Motor neuron (in vitro differentiated cells): Measurements from ENCODE around the gene CADM1. TPM values are rescaled to one million over a fixed set of nuclear protein-coding genes. Genes with fewer than 3 reads are reported as not detected.
A peak's percentile ranks its signal among the peaks of the same experiment; 100 is the strongest.

ENCODE experiments used
- ATAC-seq, 8 experiments: fragments of 200-7000 bp; cut with Tn5 transposase; replicated peaks in 6 of 8; 2 replicates each; pipeline ENCODE4 v1.8.0; 2021; ENCODE audit warnings: mild to moderate bottlenecking in 8 of 8, moderate library complexity in 8 of 8
- H3K27ac ChIP-seq, 2 donors: fragments of 250-450 bp; sonication (Bioruptor Pico); 2 replicates each; pipeline ENCODE4 v1.9.0; 2021; ENCODE audit warnings: antibody characterized with exemption in 2 of 2, mild to moderate bottlenecking in 2 of 2, moderate library complexity in 1 of 2
- H3K4me1 ChIP-seq, 2 donors: fragments of 250-450 bp; sonication (Bioruptor Pico); replicated peaks in 1 of 2; 2 replicates each; pipeline ENCODE4 v1.6.1; 2021; ENCODE audit warnings: antibody characterized with exemption in 2 of 2, mild to moderate bottlenecking in 2 of 2, moderate library complexity in 1 of 2
- H3K4me3 ChIP-seq, 5 donors: fragments of 250-450 bp; sonication (Bioruptor Pico); 2 replicates each; pipeline ENCODE4 v1.9.0; 2021; ENCODE audit warnings: antibody characterized with exemption in 5 of 5, mild to moderate bottlenecking in 5 of 5, moderate library complexity in 4 of 5
- WGBS, 10 experiments: fragments of 450-650 bp; shearing (Covaris generic); methylation state at CpG; one replicate each; pipeline ENCODE4 v1.0.0; 2022; 5-methylcytosine and 5-hydroxymethylcytosine counted together
- in situ Hi-C, 9 experiments: fragments of 400-800 bp; cut with MboI; loops; one replicate each; pipeline ENCODE4 v1.15.0; 2021; ENCODE audit warnings: low sequenced_read_pairs in 9 of 9, low pct_unique_long_range_greater_than_20kb in 2 of 9; ENCODE audit not compliant: unreplicated experiment in 9 of 9
- total RNA-seq, 8 experiments: library from RNA; unstranded; fragments of 300-600 nt; gene quantifications; 2 replicates each; pipeline versions ENCODE4 v1.2.3 to v1.2.4, GENCODE V29; 2022

CADM1 gene
- total RNA-seq, 8 experiments from 2014 or later: 0.71 to 129 (median 106) TPM

GRCh38 chr11:115279813-115280761 lies 224.1 kb downstream of the CADM1 start:
- H3K27ac ChIP-seq: no peak overlapping the region
- peaks cover 67 to 78% of the 10 kb centered on the region in 2 donors for H3K4me1 ChIP-seq
- 36 to 83% (median 73%) methylated on average over 2 to 8 of the region's 10 CpGs; no CpG with 5 or more reads in 1 of the 10 experiments for WGBS, 10 experiments
- ATAC-seq: peak in 5 of 8 experiments; percentile 36 to 63 (median 49)
- H3K4me3 ChIP-seq: no peak overlapping the region
- in situ Hi-C loops: no loop called here

- ATAC-seq: no peak
- Histone ChIP-seq H3K27ac (no peak overlapping the region), H3K4me3 (no peak overlapping the region), H3K4me1 (peaks cover 42 to 49% of the 10 kb centered on the region in 2 donors)
- in situ Hi-C loops: no loop called here
- WGBS, 10 experiments: 0 to 100% (median 86%) methylated on average over 2 to 7 of the region's 8 CpGs
These were observed 227.4 kb downstream of the CADM1 start for GRCh38 chr11:115276799-115277198.

- Histone ChIP-seq H3K4me3 (no peak overlapping the region), H3K27ac (no peak overlapping the region), H3K4me1 (peaks cover 38 to 48% of the 10 kb centered on the region in 2 donors)
- peak in 2 of 8 experiments; percentile 37 to 40 for ATAC-seq
- 30 to 89% (median 58%) methylated on average over 1 to 4 of the region's 4 CpGs; no CpG with 5 or more reads in 1 of the 10 experiments for WGBS, 10 experiments
- in situ Hi-C loops: no loop called here
These were observed 228.0 kb downstream of the CADM1 start for GRCh38 chr11:115276191-115276590.

- 20 to 100% (median 97%) methylated on average over 1 to 6 of the region's 11 CpGs; no CpG with 5 or more reads in 3 of the 10 experiments for WGBS, 10 experiments
- no peak for ATAC-seq
These were observed 229.2 kb downstream of the CADM1 start for GRCh38 chr11:115275045-115275444.

GRCh38 chr11:115272925-115273324 lies 231.3 kb downstream of the CADM1 start:
- H3K4me1 ChIP-seq: peaks cover 26 to 59% of the 10 kb centered on the region in 2 donors
- in situ Hi-C loops: no loop called here
- H3K27ac ChIP-seq: no peak overlapping the region
- H3K4me3 ChIP-seq: no peak overlapping the region
- 21 to 100% (median 91%) methylated on average over 2 to 3 of the region's 4 CpGs; no CpG with 5 or more reads in 2 of the 10 experiments for WGBS, 10 experiments
- no peak for ATAC-seq

More at GRCh38 chr11:115275045-115275444, 229.2 kb downstream of the CADM1 start:
- Histone ChIP-seq H3K4me1 (peaks cover 26 to 45% of the 10 kb centered on the region in 2 donors), H3K27ac (no peak overlapping the region), H3K4me3 (no peak overlapping the region)
- in situ Hi-C loops: no loop called here

- H3K4me3 ChIP-seq: no peak overlapping the region
- in situ Hi-C loops: no loop called here
- ATAC-seq: no peak
- H3K4me1 ChIP-seq: peaks cover 30 to 64% of the 10 kb centered on the region in 2 donors
- no peak overlapping the region for H3K27ac ChIP-seq
These were observed 232.6 kb downstream of the CADM1 start for GRCh38 chr11:115271643-115272042.

GRCh38 chr11:115269191-115269950 lies 234.8 kb downstream of the CADM1 start:
- peaks cover 30 to 63% of the 10 kb centered on the region in 2 donors for H3K4me1 ChIP-seq
- in situ Hi-C loops: no loop called here
- no peak overlapping the region for H3K27ac ChIP-seq
- no peak for ATAC-seq
- 23 to 100% (median 92%) methylated on average over 1 to 6 of the region's 8 CpGs for whole genome bisulfite sequencing, 10 experiments
- no peak overlapping the region for H3K4me3 ChIP-seq

GRCh38 chr11:115267871-115268270 lies 236.3 kb downstream of the CADM1 start:
- WGBS, 10 experiments: 27 to 85% (median 68%) methylated on average over 1 to 7 of the region's 7 CpGs; no CpG with 5 or more reads in 1 of the 10 experiments
- in situ Hi-C loops: no loop called here
- Histone ChIP-seq H3K4me3 (no peak overlapping the region), H3K4me1 (peaks cover 37 to 68% of the 10 kb centered on the region in 2 donors), H3K27ac (peak overlapping the region in 1 of 2 donors; percentile 20)
- peak in 4 of 8 experiments; percentile 30 to 70 (median 62) for ATAC-seq

- no peak overlapping the region for H3K4me3 ChIP-seq
- ATAC-seq: peak in 3 of 8 experiments; percentile 21 to 55 (median 29)
- peaks cover 35 to 68% of the 10 kb centered on the region in 2 donors for H3K4me1 ChIP-seq
- WGBS, 10 experiments: 47 to 100% (median 68%) methylated on average over 1 to 8 of the region's 8 CpGs
- H3K27ac ChIP-seq: peak overlapping the region in 1 of 2 donors; percentile 7
- in situ Hi-C loops: no loop called here
These were observed 236.9 kb downstream of the CADM1 start for GRCh38 chr11:115267238-115267781.

- Histone ChIP-seq H3K4me1 (peaks cover 35 to 65% of the 10 kb centered on the region in 2 donors), H3K27ac (no peak overlapping the region), H3K4me3 (no peak overlapping the region)
- in situ Hi-C loops: no loop called here
- ATAC-seq: peak in 5 of 8 experiments; percentile 23 to 77 (median 53)
- 20 to 96% (median 67%) methylated on average over 1 to 5 of the region's 5 CpGs; no CpG with 5 or more reads in 1 of the 10 experiments for WGBS, 10 experiments
These were observed 238.1 kb downstream of the CADM1 start for GRCh38 chr11:115266066-115266639.

GRCh38 chr11:115263799-115264656 lies 240.2 kb downstream of the CADM1 start:
- H3K27ac ChIP-seq: no peak overlapping the region
- in situ Hi-C loops: no loop called here
- peak in 2 of 8 experiments; percentile 15 to 64 for ATAC-seq
- peaks cover 35 to 46% of the 10 kb centered on the region in 2 donors for H3K4me1 ChIP-seq
- whole genome bisulfite sequencing, 10 experiments: 26 to 100% (median 65%) methylated on average over 1 to 5 of the region's 5 CpGs
- H3K4me3 ChIP-seq: no peak overlapping the region

GRCh38 chr11:115258216-115258615 lies 246.0 kb downstream of the CADM1 start:
- peak in 1 of 8 experiments; percentile 12 for ATAC-seq
- Histone ChIP-seq H3K27ac (no peak overlapping the region), H3K4me1 (peaks cover 39 to 43% of the 10 kb centered on the region in 2 donors), H3K4me3 (no peak overlapping the region)
- 42 to 100% (median 60%) methylated on average over 1 to 5 of the region's 5 CpGs; no CpG with 5 or more reads in 4 of the 10 experiments for WGBS, 10 experiments
- in situ Hi-C loops: no loop called here
